Right lobe of liver (tissue), 6 donors: ENCODE measurements around the gene CCDC121. TPM values are rescaled to one million over a fixed set of nuclear protein-coding genes. Genes with fewer than 3 reads are reported as not detected.

Experiments used
- ATAC-seq, 4 donors: fragments of 200-7000 bp; cut with Tn5 transposase; one replicate each; pipeline ENCODE4 v1.9.1; 2020; ENCODE audit warnings: mild to moderate bottlenecking in 4 of 4, moderate library complexity in 4 of 4
- DNase-seq, 3 donors: peaks; one replicate each; pipeline ENCODE4 v3.0.0-alpha.2; 2020
- H3K27ac ChIP-seq, 3 donors: fragments of 200-600 bp; one replicate each; pipeline ENCODE4 v1.8.0; 2022
- H3K27me3 ChIP-seq, 2 donors: fragments of 200-600 bp; one replicate each; pipeline ENCODE4 v1.8.0; 2022
- H3K36me3 ChIP-seq, 4 donors: fragments of 200-600 bp; sonication (generic) in 1 of 4; one replicate each; pipeline versions ENCODE4 v1.5.1 to v1.8.0; 2017 to 2022; ENCODE audit warnings: control low read depth in 1 of 4
- H3K4me1 ChIP-seq, 4 donors: fragments of 200-600 bp; sonication (generic) in 1 of 4; one replicate each; pipeline versions ENCODE4 v1.5.1 to v1.8.0; 2017 to 2022; ENCODE audit warnings: control low read depth in 1 of 4
- H3K4me3 ChIP-seq, 3 donors: fragments of 200-600 bp; one replicate each; pipeline ENCODE4 v1.8.0; 2022
- H3K9me3 ChIP-seq, 4 donors: fragments of 200-600 bp; sonication (generic) in 1 of 4; one replicate each; pipeline versions ENCODE4 v1.5.1 to v1.8.0; 2017 to 2022; ENCODE audit warnings: control low read depth in 1 of 4
- POLR2A ChIP-seq: fragments of 450-650 bp; IDR thresholded peaks from one replicate; pipeline ENCODE4 v1.6.1; 2017; ENCODE audit warnings: antibody characterized with exemption, mild to moderate bottlenecking
- WGBS: methylation state at CpG from one replicate; pipeline ENCODE4 v1.1.6; 2018; ENCODE audit warnings: low coverage, low lambda C conversion rate; ENCODE audit not compliant: insufficient coverage; ENCODE audit errors: missing lambda C conversion rate; 5-methylcytosine and 5-hydroxymethylcytosine counted together
- intact Hi-C, 2 donors: fragments of 100-400 bp; cut with DNase I; formaldehyde crosslinking; loops; one replicate each; pipeline versions ENCODE4 v1.11.2 to v1.14.1; 2022
- total RNA-seq, 6 experiments: library from RNA; depleted of rRNA in 2 of 6; stranded (reverse); fragments of >200 nt in 2 of 6; fragmentation: NEBNext Ultra II Directional in 3 of 6; extraction: Animal tissue kit (Norgen Biotek cat#: 25700) in 3 of 6; gene quantifications; one replicate each; pipeline versions ENCODE4 v1.1.0 to v1.2.4, GENCODE V29; 2016 to 2023
- TF ChIP-seq, protein P1 (sequence below), 4 donors: fragments of 200-600 bp in 3 of 4; fragments of 450-650 bp in 1 of 4; IDR thresholded peaks; one replicate each; pipeline versions ENCODE4 v1.5.1 to v1.8.0; 2016 to 2022; ENCODE audit warnings: antibody characterized with exemption in 4 of 4, mild to moderate bottlenecking in 2 of 4
- donor health status: DM: no; HTN: yes; CAD: no.
- donor health status: DM: no; HTN: no; CAD: no.
- donor health status: DM: no; HTN: no; CAD: no.
- donor health status: DM: no; HTN: yes; CAD: no.
- donor health status: DM: no; HTN: yes; CAD: no.

Gene CCDC121
- total RNA-seq, 6 experiments from 2014 or later = 0.74 to 2.1 (median 1.5) TPM

DNA sequence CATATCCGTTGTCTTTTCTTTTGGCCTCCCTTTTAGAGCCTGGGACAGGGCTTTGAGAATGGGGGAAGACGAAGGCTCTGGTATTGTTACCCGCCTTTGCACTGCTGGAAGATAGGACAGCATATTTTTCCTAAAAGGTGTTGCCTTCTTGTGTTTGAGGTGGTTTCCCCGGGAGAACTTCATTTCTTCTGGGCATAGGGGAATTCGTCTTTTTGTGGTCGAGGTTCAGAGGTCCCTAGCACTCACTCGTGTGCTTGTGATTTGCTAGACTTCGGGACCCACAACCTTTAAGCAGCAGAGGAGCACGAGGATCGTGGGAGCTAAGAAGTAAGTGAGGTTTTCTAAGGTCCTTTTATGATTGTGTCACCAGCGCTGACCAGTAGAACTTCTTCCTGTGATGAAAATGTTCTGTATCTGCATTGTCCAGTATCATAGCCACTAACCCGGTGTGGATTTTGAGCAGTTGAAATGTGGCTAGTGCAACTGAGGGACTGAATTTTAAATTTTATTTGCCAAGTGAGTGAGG, 45.4 kb downstream of the CCDC121 start:
- DNase-seq (no peak), ATAC-seq (peak in 1 of 4 donors; percentile 4)
- peaks cover 0 to 12% (median 0%) of the 10 kb centered on the region in 4 donors for H3K4me1 ChIP-seq
- H3K4me3 ChIP-seq = peak overlapping the region; percentile 43 to 69 (median 64)
- no peaks in the 10 kb centered on the region for H3K36me3 ChIP-seq
- H3K27ac ChIP-seq = peak overlapping the region; percentile 3 to 49 (median 32)
- WGBS = 8% methylated on average over 12 of the region's 12 CpGs
- peaks cover 0 to 3% (median 0%) of the 10 kb centered on the region in 4 donors for H3K9me3 ChIP-seq
- H3K27me3 ChIP-seq = no peaks in the 10 kb centered on the region
- intact Hi-C loops = no loop called here
- TF ChIP-seq POLR2A = no peak
- TF ChIP-seq, protein P1, sequence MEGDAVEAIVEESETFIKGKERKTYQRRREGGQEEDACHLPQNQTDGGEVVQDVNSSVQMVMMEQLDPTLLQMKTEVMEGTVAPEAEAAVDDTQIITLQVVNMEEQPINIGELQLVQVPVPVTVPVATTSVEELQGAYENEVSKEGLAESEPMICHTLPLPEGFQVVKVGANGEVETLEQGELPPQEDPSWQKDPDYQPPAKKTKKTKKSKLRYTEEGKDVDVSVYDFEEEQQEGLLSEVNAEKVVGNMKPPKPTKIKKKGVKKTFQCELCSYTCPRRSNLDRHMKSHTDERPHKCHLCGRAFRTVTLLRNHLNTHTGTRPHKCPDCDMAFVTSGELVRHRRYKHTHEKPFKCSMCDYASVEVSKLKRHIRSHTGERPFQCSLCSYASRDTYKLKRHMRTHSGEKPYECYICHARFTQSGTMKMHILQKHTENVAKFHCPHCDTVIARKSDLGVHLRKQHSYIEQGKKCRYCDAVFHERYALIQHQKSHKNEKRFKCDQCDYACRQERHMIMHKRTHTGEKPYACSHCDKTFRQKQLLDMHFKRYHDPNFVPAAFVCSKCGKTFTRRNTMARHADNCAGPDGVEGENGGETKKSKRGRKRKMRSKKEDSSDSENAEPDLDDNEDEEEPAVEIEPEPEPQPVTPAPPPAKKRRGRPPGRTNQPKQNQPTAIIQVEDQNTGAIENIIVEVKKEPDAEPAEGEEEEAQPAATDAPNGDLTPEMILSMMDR (IDR thresholded peaks at IDR 0.05) = no peak

DNA sequence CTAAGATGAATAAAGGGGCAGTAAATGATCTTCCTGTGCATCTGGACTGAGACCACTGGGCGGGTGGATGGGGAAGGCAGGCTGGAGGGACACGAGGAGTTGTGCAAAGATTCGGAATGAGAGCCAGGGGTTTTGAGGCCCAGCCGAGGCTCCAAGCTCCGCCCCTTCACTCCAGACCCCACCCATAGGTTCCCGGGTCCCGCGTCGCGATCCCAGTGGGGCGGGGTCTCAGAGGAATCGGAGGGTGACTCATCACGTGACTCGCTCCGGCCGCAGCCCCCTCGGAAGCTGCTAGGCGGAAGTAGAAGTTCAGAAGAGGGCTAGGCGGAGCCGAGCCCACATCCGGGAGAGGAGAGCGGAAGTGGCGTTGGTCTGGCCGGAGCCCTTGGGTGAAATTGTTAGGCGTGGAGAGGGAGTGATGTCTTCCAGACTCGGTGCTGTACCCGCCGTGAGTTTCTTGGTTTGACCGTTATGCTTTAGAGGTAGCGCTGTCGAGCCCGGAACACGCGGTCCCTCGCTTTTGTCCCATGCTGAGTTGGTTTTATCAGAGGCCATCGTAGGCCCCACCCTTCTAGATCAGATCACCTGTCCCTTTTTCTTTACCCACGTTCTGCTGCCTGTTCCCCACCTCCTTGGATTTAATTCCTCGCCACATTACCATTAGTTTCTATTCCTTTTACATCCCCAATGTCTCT, 46.0 kb downstream of the CCDC121 start, which contains the start of gene ZNF512:
TSS of gene ZNF512 (plus strand) at position 348 of the 695 bp plus-strand sequence. CDS start at position 419, 71 bp downstream.
- Histone ChIP-seq H3K27ac (peak within 1 kb of the TSS; percentile 3 to 49 (median 32)), H3K27me3 (no peaks in the 10 kb centered on the region), H3K4me3 (peak within 1 kb of the TSS; percentile 43 to 69 (median 64)), H3K9me3 (peaks cover 0 to 3% (median 0%) of the 10 kb centered on the region in 4 donors), H3K36me3 (no peaks in the 10 kb centered on the region), H3K4me1 (peaks cover 0 to 12% (median 0%) of the 10 kb centered on the region in 4 donors)
- intact Hi-C loops = no loop called here
- ATAC-seq (peak; percentile 94 to 97 (median 96)), DNase-seq (peak; percentile 87 to 91 (median 89))
- WGBS = 6% methylated on average over 11 of the region's 38 CpGs
- TF ChIP-seq, protein P1 (IDR thresholded peaks at IDR 0.05) = no peak
- peak; percentile 59 for TF ChIP-seq POLR2A

DNA sequence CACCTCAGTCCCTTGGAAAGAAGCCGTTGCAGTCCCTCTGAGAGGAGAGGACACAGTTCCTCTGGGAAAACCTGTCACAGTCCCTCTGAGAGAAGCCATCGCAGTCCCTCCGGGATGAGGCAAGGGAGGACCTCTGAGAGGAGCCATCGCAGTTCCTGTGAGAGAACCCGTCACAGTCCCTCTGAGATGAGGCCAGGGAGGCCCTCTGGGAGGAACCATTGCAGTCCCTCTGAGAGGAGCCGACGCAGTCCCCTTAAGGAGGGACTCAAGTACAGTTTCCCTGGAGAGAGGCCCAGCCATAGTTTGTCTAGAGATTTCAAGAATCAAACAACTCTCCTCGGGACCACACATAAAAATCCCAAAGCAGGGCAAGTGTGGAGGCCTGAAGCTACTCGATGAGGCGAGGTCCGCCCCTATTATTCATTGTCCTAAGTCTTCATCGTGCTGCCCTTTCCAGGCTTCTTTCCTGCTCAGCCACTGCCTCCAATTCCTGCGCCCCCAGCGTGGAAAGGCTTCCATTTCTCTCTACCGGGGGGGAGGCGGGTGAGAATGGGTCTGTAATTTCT, 46.6 kb downstream of the CCDC121 start:
- H3K27me3 ChIP-seq = no peaks in the 10 kb centered on the region
- ATAC-seq (no peak), DNase-seq (no peak)
- WGBS = 85% methylated on average over 9 of the region's 16 CpGs
- H3K27ac ChIP-seq = peak overlapping the region; percentile 3 to 49 (median 32)
- no peak for TF ChIP-seq POLR2A
- TF ChIP-seq, protein P1 (IDR thresholded peaks at IDR 0.05) = no peak
- H3K36me3 ChIP-seq = no peaks in the 10 kb centered on the region
- H3K4me1 ChIP-seq = peaks cover 0 to 12% (median 0%) of the 10 kb centered on the region in 4 donors
- intact Hi-C loops = no loop called here
- H3K4me3 ChIP-seq = peak overlapping the region; percentile 43 to 69 (median 64)
- peaks cover 0 to 3% (median 0%) of the 10 kb centered on the region in 4 donors for H3K9me3 ChIP-seq

DNA sequence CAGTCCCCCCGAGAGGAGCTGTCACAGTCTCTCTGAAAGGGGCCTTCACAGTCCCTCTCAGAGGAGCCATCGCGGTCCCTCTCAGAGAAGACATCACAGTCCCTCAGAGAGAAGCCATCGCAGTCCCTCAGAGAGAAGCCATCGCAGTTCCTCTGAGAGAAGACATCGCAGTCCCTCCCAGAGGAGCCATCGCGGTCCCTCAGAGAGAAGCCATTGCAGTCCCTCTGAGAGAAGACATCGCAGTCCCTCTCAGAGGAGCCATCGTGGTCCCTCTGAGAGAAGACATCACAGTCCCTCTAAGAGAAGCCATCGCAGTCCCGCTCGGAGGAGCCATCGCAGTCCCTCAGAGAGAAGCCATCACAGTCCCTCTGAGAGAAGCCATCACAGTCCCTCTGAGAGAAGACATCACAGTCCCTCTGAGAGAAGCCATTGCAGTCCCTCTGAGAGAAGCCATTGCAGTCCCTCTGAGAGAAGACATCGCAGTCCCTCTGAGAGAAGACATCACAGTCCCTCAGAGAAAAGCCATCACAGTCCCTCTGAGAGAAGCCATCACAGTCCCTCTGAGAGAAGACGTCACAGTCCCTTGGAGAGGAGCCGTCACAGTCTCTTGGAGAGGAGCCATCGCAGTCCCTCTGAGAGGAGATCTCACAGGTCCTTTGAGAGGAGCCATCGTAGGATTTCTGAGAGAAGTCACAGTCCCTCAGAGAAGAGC, 47.2 kb downstream of the CCDC121 start:
- Histone ChIP-seq H3K27ac (no peak overlapping the region), H3K9me3 (peaks cover 0 to 3% (median 0%) of the 10 kb centered on the region in 4 donors), H3K27me3 (no peaks in the 10 kb centered on the region), H3K4me1 (peaks cover 0 to 12% (median 0%) of the 10 kb centered on the region in 4 donors), H3K36me3 (no peaks in the 10 kb centered on the region), H3K4me3 (no peak overlapping the region)
- ATAC-seq (no peak), DNase-seq (no peak)
- intact Hi-C loops = no loop called here
- TF ChIP-seq POLR2A = no peak
- TF ChIP-seq, protein P1 (IDR thresholded peaks at IDR 0.05) = no peak
- WGBS = 95% methylated on average over 4 of the region's 19 CpGs
